Muscle layer of duodenum (tissue), 2 donors: ENCODE data around the gene ZNF587B.
"Not testable (repeated sequence)": the region's sequence is repeated elsewhere in the genome, so short reads cannot be mapped to it uniquely, and the experiment has no call there.

ENCODE experiments used
- H3K27ac ChIP-seq: one replicate; pipeline ENCODE4 v1.7.0; 2013; ENCODE audit warnings: mild to moderate bottlenecking, low read length
- H3K27me3 ChIP-seq: one replicate; pipeline ENCODE4 v1.7.0; 2013; ENCODE audit warnings: low read depth, mild to moderate bottlenecking, control low read depth, low read length
- H3K36me3 ChIP-seq, 2 donors: one replicate each; pipeline ENCODE4 v1.7.0; 2013; ENCODE audit warnings: low read length in 2 of 2, control low read depth in 1 of 2, mild to moderate bottlenecking in 1 of 2; ENCODE audit not compliant: insufficient read depth in 2 of 2, control insufficient read depth in 1 of 2
- H3K4me1 ChIP-seq, 2 donors: one replicate each; pipeline ENCODE4 v1.7.0; 2013; ENCODE audit warnings: low read length in 2 of 2, mild to moderate bottlenecking in 2 of 2, control low read depth in 1 of 2, moderate library complexity in 1 of 2; ENCODE audit not compliant: insufficient read depth in 2 of 2, control insufficient read depth in 1 of 2
- H3K4me3 ChIP-seq, 2 donors: one replicate each; pipeline ENCODE4 v1.7.0; 2013; ENCODE audit warnings: low read length in 2 of 2, low read depth in 1 of 2, mild to moderate bottlenecking in 1 of 2
- H3K9me3 ChIP-seq, 2 donors: one replicate each; pipeline ENCODE4 v1.7.0; 2013; ENCODE audit warnings: low read length in 2 of 2, control low read depth in 1 of 2, mild to moderate bottlenecking in 1 of 2; ENCODE audit not compliant: control insufficient read depth in 1 of 2
- donor health status: healthy.

Gene ZNF587B

GRCh38 chr19:57810410-57811295 lies 19.4 kb upstream of the ZNF587B start:
- Histone ChIP-seq H3K36me3 (peaks cover 19 to 27% of the 10 kb centered on the region in 2 donors), H3K4me1 (peaks cover 3 to 13% of the 10 kb centered on the region in 2 donors)
- not testable (repeated sequence) for H3K27ac ChIP-seq, H3K9me3 ChIP-seq, H3K4me3 ChIP-seq, H3K27me3 ChIP-seq

- H3K4me1 ChIP-seq: peaks cover 3 to 13% of the 10 kb centered on the region in 2 donors
- no peak overlapping the region for H3K27ac ChIP-seq
- no peaks in the 10 kb centered on the region for H3K9me3 ChIP-seq
- H3K27me3 ChIP-seq: no peaks in the 10 kb centered on the region
- H3K36me3 ChIP-seq: peaks cover 19 to 25% of the 10 kb centered on the region in 2 donors
- H3K4me3 ChIP-seq: no peak overlapping the region
Measured at GRCh38 chr19:57812226-57812625, 17.9 kb upstream of the ZNF587B start.

- H3K9me3 ChIP-seq, H3K27me3 ChIP-seq, H3K27ac ChIP-seq: not testable (repeated sequence)
- Histone ChIP-seq H3K36me3 (peaks cover 11 to 17% of the 10 kb centered on the region in 2 donors), H3K4me3 (peak overlapping the region in 1 of 2 donors; percentile 91), H3K4me1 (peaks cover 3 to 13% of the 10 kb centered on the region in 2 donors)
Measured at GRCh38 chr19:57812975-57813820, 16.9 kb upstream of the ZNF587B start.

GRCh38 chr19:57813919-57814504 lies 16.1 kb upstream of the ZNF587B start:
- Histone ChIP-seq H3K4me3 (peak overlapping the region; percentile 86 to 91), H3K27ac (peak overlapping the region; percentile 75)

GRCh38 chr19:57814505-57815246 lies 15.4 kb upstream of the ZNF587B start, which contains the start of gene ZNF552:
TSS of gene ZNF552 (minus strand) at chr19:57814913. CDS start at chr19:57814743, 170 bp downstream.
- H3K36me3 ChIP-seq: peaks cover 3 to 10% of the 10 kb centered on the region in 2 donors
- peak within 1 kb of the TSS; percentile 75 for H3K27ac ChIP-seq
- no peaks in the 10 kb centered on the region for H3K27me3 ChIP-seq
- H3K4me3 ChIP-seq: peak within 1 kb of the TSS; percentile 86 to 91
- peaks cover 3 to 13% of the 10 kb centered on the region in 2 donors for H3K4me1 ChIP-seq
- no peaks in the 10 kb centered on the region for H3K9me3 ChIP-seq

More at GRCh38 chr19:57813919-57814504, 16.1 kb upstream of the ZNF587B start:
- H3K36me3 ChIP-seq: peaks cover 7 to 13% of the 10 kb centered on the region in 2 donors
- no peaks in the 10 kb centered on the region for H3K9me3 ChIP-seq
- H3K27me3 ChIP-seq: no peaks in the 10 kb centered on the region
- H3K4me1 ChIP-seq: peaks cover 3 to 13% of the 10 kb centered on the region in 2 donors

GRCh38 chr19:57815247-57816075 lies 14.6 kb upstream of the ZNF587B start:
- H3K36me3 ChIP-seq: peaks cover under 1 to 2% of the 10 kb centered on the region in 2 donors
- H3K9me3 ChIP-seq: no peaks in the 10 kb centered on the region
- H3K4me3 ChIP-seq: peak overlapping the region; percentile 86 to 91
- peak overlapping the region; percentile 75 for H3K27ac ChIP-seq
- peaks cover 3 to 18% of the 10 kb centered on the region in 2 donors for H3K4me1 ChIP-seq
- no peaks in the 10 kb centered on the region for H3K27me3 ChIP-seq

GRCh38 chr19:57816652-57817051 lies 13.4 kb upstream of the ZNF587B start:
- H3K36me3 ChIP-seq: no peaks in the 10 kb centered on the region
- peaks cover 3 to 24% of the 10 kb centered on the region in 2 donors for H3K4me1 ChIP-seq
- no peak overlapping the region for H3K27ac ChIP-seq
- H3K4me3 ChIP-seq: no peak overlapping the region
- no peaks in the 10 kb centered on the region for H3K9me3 ChIP-seq
- no peaks in the 10 kb centered on the region for H3K27me3 ChIP-seq

- Histone ChIP-seq H3K36me3 (no peaks in the 10 kb centered on the region), H3K4me1 (peaks cover 3 to 24% of the 10 kb centered on the region in 2 donors), H3K27ac (no peak overlapping the region), H3K27me3 (no peaks in the 10 kb centered on the region), H3K4me3 (no peak overlapping the region), H3K9me3 (no peaks in the 10 kb centered on the region)
Measured at GRCh38 chr19:57817976-57818375, 12.1 kb upstream of the ZNF587B start.

- H3K27me3 ChIP-seq: no peaks in the 10 kb centered on the region
- no peaks in the 10 kb centered on the region for H3K36me3 ChIP-seq
- H3K4me1 ChIP-seq: peaks cover 3 to 24% of the 10 kb centered on the region in 2 donors
- no peaks in the 10 kb centered on the region for H3K9me3 ChIP-seq
- H3K27ac ChIP-seq: no peak overlapping the region
- H3K4me3 ChIP-seq: no peak overlapping the region
Measured at GRCh38 chr19:57818378-57818777, 11.7 kb upstream of the ZNF587B start.
